Renal cortex interstitium (tissue), 11 donors: ENCODE data around the gene RCAN1. TPM values are rescaled to one million over a fixed set of nuclear protein-coding genes. Genes with fewer than 3 reads are reported as not detected.

ENCODE experiments used
- DNase-seq, 11 donors: peaks; one replicate each; pipeline ENCODE4 v3.0.0-alpha.2; 2013; ENCODE audit warnings: low read depth in 9 of 11, low spot score in 4 of 11; ENCODE audit errors: extremely low read depth in 1 of 11
- polyA plus RNA-seq, 3 donors: library from polyadenylated mRNA; unstranded; fragments of 120-200 nt; gene quantifications; one replicate each; pipeline ENCODE4 v1.2.1, GENCODE V29; 2013; ENCODE audit not compliant: insufficient read length in 3 of 3

RCAN1 gene
- polyA plus RNA-seq, 3 donors, result 31.6 to 44.6 (median 34.9) TPM

GRCh38 chr21:34635307-34635706, 20.4 kb upstream of the RCAN1 start:
- no peak for DNase-seq

- DNase-seq, result no peak
Observed at GRCh38 chr21:34632498-34632897, 17.6 kb upstream of the RCAN1 start.

GRCh38 chr21:34630536-34631143, 15.7 kb upstream of the RCAN1 start:
- peak in 9 of 11 donors; percentile 24 to 63 (median 42) for DNase-seq

- DNase-seq, result no peak
Observed at GRCh38 chr21:34626131-34626530, 11.2 kb upstream of the RCAN1 start.

GRCh38 chr21:34625030-34625593, 10.2 kb upstream of the RCAN1 start:
- DNase-seq, result no peak

GRCh38 chr21:34623516-34623915, 8.6 kb upstream of the RCAN1 start:
- DNase-seq, result no peak

GRCh38 chr21:34621434-34622350, 6.8 kb upstream of the RCAN1 start:
- no peak for DNase-seq

- no peak for DNase-seq
Observed at GRCh38 chr21:34619841-34620665, 5.1 kb upstream of the RCAN1 start.

GRCh38 chr21:34618941-34619340, 4.0 kb upstream of the RCAN1 start:
- no peak for DNase-seq

GRCh38 chr21:34617753-34618339, 2.9 kb upstream of the RCAN1 start:
- no peak for DNase-seq

GRCh38 chr21:34615487-34615814, 538 bp upstream of the RCAN1 start:
- DNase-seq, result no peak

- DNase-seq, result no peak
Observed at GRCh38 chr21:34613679-34614627, 960 bp downstream of the RCAN1 start.

GRCh38 chr21:34612557-34612956, 2.4 kb downstream of the RCAN1 start:
- no peak for DNase-seq

- no peak for DNase-seq
Observed at GRCh38 chr21:34612056-34612455, 2.9 kb downstream of the RCAN1 start.

GRCh38 chr21:34611528-34611927, 3.4 kb downstream of the RCAN1 start:
- DNase-seq, result no peak

GRCh38 chr21:34609933-34610549, 4.9 kb downstream of the RCAN1 start:
- DNase-seq, result no peak

- DNase-seq, result no peak
Observed at GRCh38 chr21:34609244-34609932, 5.5 kb downstream of the RCAN1 start.
